H9 (cell line): ENCODE measurements around the gene CSRP1. TPM values are rescaled to one million over a fixed set of nuclear protein-coding genes. Genes with fewer than 3 reads are reported as not detected.

Source experiments
- DNase-seq: peaks from one replicate; pipeline ENCODE4 v3.0.0-alpha.2; 2017
- H2AFZ ChIP-seq: one replicate; pipeline ENCODE4 v1.6.1; 2013; ENCODE audit warnings: mild to moderate bottlenecking, low read length, control low read depth, moderate library complexity
- H2AK5ac ChIP-seq: 2 replicates; pipeline ENCODE4 v1.6.1; 2013; ENCODE audit warnings: low read length, control low read depth, mixed read lengths; ENCODE audit not compliant: insufficient read length
- H2BK120ac ChIP-seq: one replicate; pipeline ENCODE4 v1.6.1; 2013; ENCODE audit warnings: low read depth, mild to moderate bottlenecking, low read length, control low read depth, inconsistent platforms; ENCODE audit not compliant: poor library complexity, severe bottlenecking
- H2BK12ac ChIP-seq: 2 replicates; pipeline ENCODE4 v1.6.1; 2013; ENCODE audit warnings: low read length, control low read depth, mixed read lengths, low read depth; ENCODE audit not compliant: insufficient read length
- H2BK15ac ChIP-seq: 2 replicates; pipeline ENCODE4 v1.6.1; 2013; ENCODE audit warnings: low read depth, low read length, control low read depth
- H2BK20ac ChIP-seq: one replicate; pipeline ENCODE4 v1.6.1; 2013; ENCODE audit warnings: low read depth, mild to moderate bottlenecking, low read length, control low read depth, inconsistent platforms; ENCODE audit not compliant: poor library complexity, severe bottlenecking
- H2BK5ac ChIP-seq: 2 replicates; pipeline ENCODE4 v1.6.1; 2013; ENCODE audit warnings: low read length, control low read depth, mixed read lengths; ENCODE audit not compliant: insufficient read length
- H3K14ac ChIP-seq: 2 replicates; pipeline ENCODE4 v1.6.1; 2013; ENCODE audit warnings: low read length, control low read depth; ENCODE audit not compliant: insufficient read depth
- H3K18ac ChIP-seq: 2 replicates; pipeline ENCODE4 v1.6.1; 2013; ENCODE audit warnings: low read depth, mild to moderate bottlenecking, mixed read lengths, low read length, control low read depth; ENCODE audit not compliant: insufficient read length
- H3K23ac ChIP-seq: 2 replicates; pipeline ENCODE4 v1.6.1; 2013; ENCODE audit warnings: low read length, control low read depth, mixed read lengths, low read depth; ENCODE audit not compliant: insufficient read length
- H3K23me2 ChIP-seq: 2 replicates; pipeline ENCODE4 v1.6.1; 2013; ENCODE audit warnings: low read depth, mild to moderate bottlenecking, mixed read lengths, low read length, control low read depth; ENCODE audit not compliant: insufficient read length, poor library complexity, severe bottlenecking
- H3K27ac ChIP-seq: 2 replicates; pipeline ENCODE4 v1.5.1; 2013; ENCODE audit warnings: low read length, control low read depth, mixed read lengths, low read depth; ENCODE audit not compliant: insufficient read length
- H3K27me3 ChIP-seq: 2 replicates; pipeline ENCODE4 v1.6.1; 2013; ENCODE audit warnings: low read length, control low read depth, inconsistent platforms; ENCODE audit not compliant: insufficient read depth
- H3K4ac ChIP-seq: 2 replicates; pipeline ENCODE4 v1.6.1; 2013; ENCODE audit warnings: low read depth, mild to moderate bottlenecking, control low read depth, inconsistent platforms, low read length, moderate library complexity
- H3K4me1 ChIP-seq: 2 replicates; pipeline ENCODE4 v1.6.1; 2013; ENCODE audit warnings: low read length, control low read depth, inconsistent platforms; ENCODE audit not compliant: insufficient read depth
- H3K4me2 ChIP-seq: 2 replicates; pipeline ENCODE4 v1.6.1; 2013; ENCODE audit warnings: low read length, control low read depth, mixed read lengths; ENCODE audit not compliant: insufficient read length, insufficient read depth
- H3K56ac ChIP-seq: 2 replicates; pipeline ENCODE4 v1.6.1; 2013; ENCODE audit warnings: low read depth, mild to moderate bottlenecking, mixed read lengths, low read length, control low read depth; ENCODE audit not compliant: insufficient read length
- H3K79me1 ChIP-seq: 2 replicates; pipeline ENCODE4 v1.6.1; 2013; ENCODE audit warnings: low read depth, mild to moderate bottlenecking, moderate library complexity, low read length, control low read depth, inconsistent platforms; ENCODE audit not compliant: insufficient read depth, poor library complexity, severe bottlenecking
- H3K79me2 ChIP-seq: 2 replicates; pipeline ENCODE4 v1.6.1; 2013; ENCODE audit warnings: low read length, control low read depth, inconsistent platforms; ENCODE audit not compliant: insufficient read depth
- H3K9ac ChIP-seq: 2 replicates; pipeline ENCODE4 v1.6.1; 2013; ENCODE audit warnings: low read length, control low read depth, mixed read lengths; ENCODE audit not compliant: insufficient read length; ENCODE audit errors: extremely low read depth
- H3K9me3 ChIP-seq: one replicate; pipeline ENCODE4 v1.6.1; 2013; ENCODE audit warnings: low read depth, low read length, inconsistent platforms; ENCODE audit not compliant: control insufficient read depth
- H3T11ph ChIP-seq: one replicate; pipeline ENCODE4 v1.6.1; 2013; ENCODE audit warnings: mild to moderate bottlenecking, low read length, control low read depth, inconsistent platforms
- H4K20me1 ChIP-seq: one replicate; pipeline ENCODE4 v1.6.1; 2013; ENCODE audit not compliant: control insufficient read depth, insufficient read length, insufficient read depth
- H4K5ac ChIP-seq: 2 replicates; pipeline ENCODE4 v1.6.1; 2013; ENCODE audit warnings: low read depth, mild to moderate bottlenecking, mixed read lengths, low read length, control low read depth; ENCODE audit not compliant: insufficient read length
- H4K8ac ChIP-seq: replicated peaks from 2 replicates; pipeline ENCODE4 v1.6.1; 2013; ENCODE audit warnings: low read length, control low read depth, mixed read lengths, low read depth; ENCODE audit not compliant: insufficient read length
- H4K91ac ChIP-seq: 2 replicates; pipeline ENCODE4 v1.6.1; 2013; ENCODE audit warnings: low read depth, mild to moderate bottlenecking, moderate library complexity, mixed read lengths, low read length, control low read depth; ENCODE audit not compliant: insufficient read length
- H3K27ac Mint-ChIP-seq, 3 experiments: 2 replicates in 2 of 3; 3 replicates in 1 of 3; pipeline ENCODE4 v1.8.0; 2020 to 2021; ENCODE audit warnings: mixed read lengths in 3 of 3, mild to moderate bottlenecking in 1 of 3, moderate library complexity in 1 of 3
- H3K27me3 Mint-ChIP-seq: 2 replicates; pipeline ENCODE4 v1.8.0; 2021; ENCODE audit warnings: low read depth, mild to moderate bottlenecking, moderate library complexity, mixed read lengths
- H3K36me3 Mint-ChIP-seq, 3 experiments: 2 replicates in 2 of 3; 3 replicates in 1 of 3; pipeline ENCODE4 v1.8.0; 2020 to 2021; ENCODE audit warnings: low read depth in 3 of 3, mixed read lengths in 3 of 3; ENCODE audit not compliant: insufficient read depth in 1 of 3
- H3K4me1 Mint-ChIP-seq, 2 experiments: 2 replicates each; pipeline ENCODE4 v1.8.0; 2020; ENCODE audit warnings: mixed read lengths in 2 of 2
- H3K4me3 Mint-ChIP-seq, 2 experiments: 2 replicates in 1 of 2; 3 replicates in 1 of 2; pipeline ENCODE4 v1.8.0; 2020 to 2021; ENCODE audit warnings: mild to moderate bottlenecking in 2 of 2, mixed read lengths in 2 of 2, moderate library complexity in 1 of 2
- H3K9me3 Mint-ChIP-seq, 2 experiments: 2 replicates in 1 of 2; 3 replicates in 1 of 2; pipeline ENCODE4 v1.8.0; 2020; ENCODE audit warnings: mild to moderate bottlenecking in 2 of 2, mixed read lengths in 2 of 2, moderate library complexity in 1 of 2
- CTCF ChIP-seq: fragments of 200-600 bp; sonication (generic); conservative IDR thresholded peaks from 3 replicates; pipeline ENCODE4 v1.8.0; 2021; ENCODE audit warnings: antibody characterized with exemption, mild to moderate bottlenecking
- WGBS: extraction: QIAGEN DNeasy Blood & Tissue Kit; methylation state at CpG from one replicate; pipeline ENCODE4 v1.1.7; 2013; ENCODE audit warnings: missing lambda C conversion rate, low lambda C conversion rate, mixed read lengths; ENCODE audit not compliant: insufficient read length; ENCODE audit errors: extremely low coverage; 5-methylcytosine and 5-hydroxymethylcytosine counted together
- total RNA-seq: library from RNA; stranded (reverse); gene quantifications from 2 replicates; pipeline ENCODE4 v1.2.1, GENCODE V29; 2021

The CSRP1 gene
- total RNA-seq, 1 experiment from 2014 or later: 0.44 TPM

- Histone ChIP-seq H2BK15ac (no peak overlapping the region), H3K27ac (no peak overlapping the region), H4K20me1 (no peaks in the 10 kb centered on the region), H2AFZ (no peak overlapping the region), H3K9me3 (no peaks in the 10 kb centered on the region), H3K4me2 (no peak overlapping the region), H3K23me2 (peaks cover 8% of the 10 kb centered on the region), H3K79me1 (no peaks in the 10 kb centered on the region), H3K23ac (no peak overlapping the region), H2BK20ac (no peak overlapping the region), H3K9ac (no peak overlapping the region), H4K5ac (no peak overlapping the region), H2BK120ac (no peak overlapping the region), H3K4ac (no peak overlapping the region), H3T11ph (no peak overlapping the region), H3K56ac (no peak overlapping the region), H3K27me3 (peaks cover 4% of the 10 kb centered on the region; the same call in 1 of the 2 replicates), H3K14ac (no peak overlapping the region), H3K79me2 (no peaks in the 10 kb centered on the region), H3K18ac (no peak overlapping the region), H2BK12ac (no peak overlapping the region), H3K4me1 (no peaks in the 10 kb centered on the region; the same call in 1 of the 2 replicates), H2AK5ac (no peak overlapping the region), H2BK5ac (no peak overlapping the region), H4K91ac (no peak overlapping the region), H4K8ac (no peak overlapping the region)
- Mint-ChIP-seq H3K4me3 (no peak overlapping the region), H3K36me3 (no peaks in the 10 kb centered on the region), H3K9me3 (no peaks in the 10 kb centered on the region), H3K27me3 (peaks cover 3% of the 10 kb centered on the region; the same call in 1 of the 2 replicates), H3K27ac (no peak overlapping the region), H3K4me1 (peaks cover 18% of the 10 kb centered on the region in 2 experiments)
- no peak for DNase-seq
- no peak for TF ChIP-seq CTCF
- no CpG with 5 or more reads among the region's 1 CpG for WGBS
Measured at GRCh38 chr1:201510734-201511133, 3.8 kb upstream of the CSRP1 start.
